Activated CD8-positive, alpha-beta memory T cell treated with anti-CD3 and anti-CD28 coated beads for 24 hours (primary cell): Measurements from ENCODE around the gene ARAP1.

ENCODE experiments used
- DNase-seq: peaks from one replicate; pipeline ENCODE4 v3.0.0-alpha.2; 2020

The ARAP1 gene

DNA sequence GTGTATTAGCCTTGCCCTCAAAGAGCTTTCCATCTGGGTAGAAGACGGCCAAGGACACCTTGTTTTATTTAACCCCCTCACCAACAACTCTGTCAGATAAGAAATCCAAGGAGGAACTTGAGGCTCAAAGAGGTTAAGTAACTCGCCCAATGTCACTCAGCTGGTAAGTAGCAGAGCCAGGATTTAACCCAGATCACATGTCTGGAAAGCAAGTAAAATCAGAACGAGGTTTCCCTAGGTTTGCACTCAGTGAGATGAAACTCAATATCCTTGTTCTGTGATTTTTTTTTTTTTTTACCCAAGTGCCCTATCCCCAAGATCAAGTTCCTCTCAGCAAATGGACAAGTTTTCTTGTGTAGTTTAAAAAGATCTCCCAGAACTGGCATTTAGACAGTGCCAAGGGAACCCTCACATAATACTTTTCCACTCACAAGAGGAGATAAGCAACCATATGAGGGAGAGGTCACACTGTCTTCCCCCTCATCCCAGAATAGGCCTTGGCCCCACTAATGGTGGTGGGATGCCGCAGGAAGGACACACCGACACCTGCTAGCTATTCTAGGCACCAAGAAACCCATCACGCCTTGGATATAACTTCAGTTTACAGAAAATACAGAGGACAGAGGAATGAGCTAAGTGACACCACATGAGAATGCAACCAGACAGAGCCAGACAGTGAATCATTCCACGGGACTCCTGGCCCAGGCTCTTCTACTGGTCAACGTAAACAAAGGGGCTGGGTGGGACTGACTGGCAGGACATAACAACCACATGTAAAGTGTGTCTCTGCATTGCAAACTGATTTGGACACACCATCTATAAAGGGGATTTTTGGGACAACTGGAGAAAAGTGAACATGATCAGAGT, 8.6 kb upstream of the ARAP1 start:
- no peak for DNase-seq

GRCh38 chr11:72759468-72759985, 7.3 kb upstream of the ARAP1 start:
- DNase-seq: no peak

DNA sequence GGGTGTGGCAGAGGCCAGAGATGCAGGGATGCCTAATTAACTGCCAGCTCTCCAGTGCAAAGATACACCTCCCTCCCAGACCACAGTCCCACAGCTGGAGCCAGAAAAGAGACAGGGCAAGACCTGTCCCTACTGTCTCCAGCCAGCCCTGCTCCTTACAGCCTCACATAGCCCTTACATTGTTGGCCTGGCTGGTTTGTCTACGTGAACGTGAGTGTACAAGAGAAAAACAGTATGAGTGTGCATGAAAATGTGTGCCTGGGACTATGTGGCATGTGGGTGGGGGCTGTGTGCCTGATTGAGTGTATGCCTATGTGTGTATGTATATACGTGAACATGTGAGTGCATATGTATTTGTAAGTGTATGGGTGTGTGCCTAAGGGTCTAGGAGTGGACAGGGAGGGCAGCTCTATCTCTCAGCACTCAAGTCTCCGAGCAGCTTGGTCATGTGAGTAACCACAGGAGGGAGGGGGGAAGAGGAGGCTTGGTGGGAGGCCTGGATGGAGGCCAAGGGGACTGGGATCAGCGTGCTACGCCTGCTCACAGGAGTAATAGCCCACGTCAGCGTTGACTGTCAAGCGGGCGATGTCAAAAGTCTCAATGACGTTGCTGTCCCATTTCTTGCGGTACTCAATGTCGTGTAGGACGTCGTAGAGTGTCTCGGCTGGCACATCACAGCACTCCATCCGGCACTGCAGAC, 6.6 kb upstream of the ARAP1 start:
- no peak for DNase-seq

DNA sequence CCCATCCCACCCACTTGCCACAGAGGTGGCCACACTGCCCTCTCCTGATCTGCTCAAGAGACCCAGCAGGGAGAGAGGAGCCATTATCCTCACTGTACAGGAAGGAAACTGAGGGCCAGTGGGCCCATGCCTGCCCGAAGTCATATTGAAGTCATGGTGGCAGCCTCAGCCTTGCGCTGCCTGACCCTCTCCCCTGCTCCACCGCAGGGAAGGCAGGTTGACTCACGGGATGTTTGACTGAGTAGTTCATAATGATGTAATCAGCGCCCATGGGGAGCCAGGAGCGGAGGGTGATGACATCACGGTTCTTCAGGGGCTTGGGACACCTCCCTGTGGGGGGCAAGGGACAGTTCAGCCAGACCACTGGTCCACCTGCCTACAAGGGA, 6.1 kb upstream of the ARAP1 start:
- DNase-seq: no peak

GRCh38 chr11:72755713-72756285, 3.6 kb upstream of the ARAP1 start:
- DNase-seq: no peak

- no peak for DNase-seq
Measured at GRCh38 chr11:72754544-72755155, 2.4 kb upstream of the ARAP1 start.

- no peak for DNase-seq
Measured at GRCh38 chr11:72754149-72754543, 1.9 kb upstream of the ARAP1 start.

DNA sequence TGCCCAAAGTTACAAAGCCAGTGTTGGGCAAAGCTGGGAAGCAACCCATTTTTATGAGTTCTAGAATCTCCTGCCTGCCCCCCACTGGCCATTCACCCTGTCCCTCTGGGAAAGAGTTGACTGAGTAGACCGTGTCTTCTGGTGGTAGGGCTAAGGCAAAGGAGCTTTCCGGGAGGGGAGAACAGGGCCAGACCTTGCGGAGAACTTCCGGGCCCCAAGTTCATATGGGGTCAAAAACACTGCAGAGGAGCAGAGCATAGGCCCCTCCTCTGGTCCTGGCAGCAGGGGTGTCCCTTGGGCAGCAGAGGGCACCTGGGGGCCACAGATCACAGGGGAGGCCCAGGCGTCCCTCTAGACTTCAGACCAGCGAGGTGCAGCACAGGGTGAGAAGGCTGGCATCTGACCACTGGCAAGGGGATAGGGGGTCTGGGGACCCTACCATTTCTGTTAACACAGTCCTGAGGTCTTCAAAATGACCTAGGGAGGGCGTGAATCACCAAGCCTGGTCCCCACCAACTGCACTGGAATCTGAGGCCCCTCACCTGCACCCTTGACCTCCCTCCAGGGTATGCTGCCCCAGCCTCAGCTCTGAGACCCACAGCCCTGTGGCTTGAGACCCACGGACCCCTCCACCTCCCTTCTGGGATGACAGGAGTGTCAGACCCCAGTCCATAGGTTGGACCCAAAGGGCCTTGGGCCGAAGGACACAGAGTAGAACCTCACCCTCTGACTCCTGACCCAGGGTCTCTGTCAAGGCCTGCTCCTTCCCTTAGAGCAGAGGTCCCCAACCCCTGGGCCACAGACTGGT, 1.3 kb upstream of the ARAP1 start:
- no peak for DNase-seq

DNA sequence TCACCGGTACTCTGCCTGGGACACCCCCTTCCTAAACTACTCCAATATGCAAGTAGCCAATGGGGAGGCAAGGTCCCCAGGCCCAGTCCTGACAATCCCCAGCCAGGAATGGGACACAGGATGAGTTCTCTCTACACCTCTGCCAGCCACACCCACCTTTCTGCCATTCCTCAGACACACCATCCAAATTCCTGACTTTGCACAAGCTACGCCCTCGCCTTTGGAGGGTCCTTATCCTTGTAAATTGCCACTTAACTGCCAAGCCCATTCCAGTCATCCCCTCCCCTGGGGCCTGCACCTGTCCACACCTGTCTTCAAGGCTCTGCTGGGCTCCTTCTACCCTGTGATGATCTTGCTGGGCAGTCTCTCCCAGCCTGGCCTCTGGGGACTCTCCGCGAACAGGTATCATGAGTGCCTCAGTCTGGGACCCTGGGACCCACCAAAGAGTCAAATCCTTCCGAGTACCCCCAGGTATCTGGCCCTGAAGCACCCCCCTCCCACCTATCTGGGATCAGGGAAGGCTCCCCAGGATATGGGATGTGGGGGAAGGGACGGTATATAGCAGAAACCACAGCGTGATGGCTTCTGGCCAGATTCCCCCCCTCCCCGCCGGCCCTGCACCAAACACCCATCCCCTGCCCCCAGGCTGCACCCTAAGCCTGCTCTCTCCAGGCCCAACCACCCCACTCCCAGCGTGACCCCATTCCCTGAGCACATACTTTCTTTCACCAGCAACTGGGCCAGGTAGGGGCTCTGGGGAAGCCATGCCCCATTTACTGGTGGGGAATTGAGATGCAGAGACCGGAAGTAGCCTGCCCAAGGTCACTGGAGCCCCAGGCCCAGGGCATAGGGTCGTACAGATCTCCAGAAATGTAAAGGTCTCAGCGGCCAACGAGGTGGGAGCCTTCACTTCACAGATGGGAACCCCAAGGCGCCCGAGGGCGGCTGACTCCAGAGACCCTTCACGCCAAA, 806 bp downstream of the ARAP1 start:
- DNase-seq: peak; percentile 68

DNA sequence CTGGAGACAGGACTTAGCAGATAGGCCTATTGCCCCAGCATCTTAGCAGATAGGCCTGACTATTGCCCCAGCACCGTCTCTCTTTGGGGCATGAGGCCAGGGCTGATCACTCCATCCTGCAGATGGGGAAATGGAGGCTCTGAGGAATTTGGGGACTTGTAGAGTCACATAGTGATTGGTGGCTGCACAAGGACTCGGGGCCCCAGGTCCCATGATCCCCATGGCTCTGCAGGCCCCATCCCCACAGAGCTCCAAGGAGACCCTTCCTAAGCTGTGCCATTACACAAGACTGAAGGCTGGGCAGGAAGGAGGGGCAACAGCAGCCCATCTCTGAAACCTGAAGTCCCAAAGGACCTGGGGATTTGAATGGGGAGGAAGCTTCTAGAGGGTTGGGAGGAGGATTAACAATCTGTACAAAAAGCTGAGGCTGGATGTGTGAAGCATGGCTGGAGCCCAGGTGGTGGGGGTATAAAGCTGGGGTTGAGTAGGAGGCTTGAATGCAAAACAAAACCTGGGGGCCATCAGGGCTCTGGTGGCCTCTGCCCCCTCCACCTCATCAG, 1.6 kb downstream of the ARAP1 start:
- DNase-seq: no peak

- DNase-seq: no peak
Measured at GRCh38 chr11:72750086-72750485, 2.1 kb downstream of the ARAP1 start.

- no peak for DNase-seq
Measured at GRCh38 chr11:72747289-72747855, 4.8 kb downstream of the ARAP1 start.

GRCh38 chr11:72746821-72747220, 5.4 kb downstream of the ARAP1 start:
- DNase-seq: no peak

GRCh38 chr11:72745925-72746550, 6.2 kb downstream of the ARAP1 start:
- DNase-seq: no peak

DNA sequence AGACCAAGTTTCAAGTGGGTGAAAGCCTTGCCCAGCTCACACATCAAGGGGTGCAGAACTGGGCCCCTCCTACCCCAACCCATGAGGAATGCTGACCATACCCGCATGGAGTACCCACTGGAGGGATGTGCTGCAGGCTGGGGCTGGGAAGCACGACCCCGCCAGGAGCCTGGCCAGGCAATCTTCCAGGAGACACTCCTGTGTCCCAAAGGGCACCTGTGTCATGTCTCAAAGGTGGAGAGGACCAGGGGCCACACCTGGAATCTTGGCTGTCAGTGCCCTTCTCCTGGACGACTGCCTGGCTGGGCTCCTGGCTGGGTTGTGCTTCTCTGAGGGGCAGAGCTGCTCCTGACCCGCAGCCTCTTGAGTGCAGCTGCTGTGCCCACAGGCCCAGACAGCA, 6.7 kb downstream of the ARAP1 start:
- DNase-seq: no peak

DNA sequence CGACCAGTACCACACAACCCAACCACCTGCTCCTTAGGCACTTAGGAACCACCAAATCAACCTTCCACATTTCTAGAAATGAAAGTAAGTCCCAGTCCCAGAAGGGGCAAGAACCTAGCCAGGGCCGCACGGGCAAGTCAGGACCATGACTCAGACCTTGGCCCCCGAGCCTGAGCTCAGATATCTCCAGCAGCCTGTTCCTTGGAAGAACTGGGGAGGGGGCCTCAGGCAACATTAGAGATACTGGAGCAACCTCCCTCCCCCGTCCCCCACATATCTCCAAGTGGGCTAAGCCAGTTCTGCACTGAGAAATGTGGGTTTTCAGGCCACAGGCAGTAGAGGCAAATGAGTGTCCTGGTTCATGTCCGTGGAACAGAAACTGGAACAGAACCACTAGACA, 7.7 kb downstream of the ARAP1 start:
- DNase-seq: no peak

GRCh38 chr11:72743321-72744221, 8.6 kb downstream of the ARAP1 start:
- DNase-seq: no peak

DNA sequence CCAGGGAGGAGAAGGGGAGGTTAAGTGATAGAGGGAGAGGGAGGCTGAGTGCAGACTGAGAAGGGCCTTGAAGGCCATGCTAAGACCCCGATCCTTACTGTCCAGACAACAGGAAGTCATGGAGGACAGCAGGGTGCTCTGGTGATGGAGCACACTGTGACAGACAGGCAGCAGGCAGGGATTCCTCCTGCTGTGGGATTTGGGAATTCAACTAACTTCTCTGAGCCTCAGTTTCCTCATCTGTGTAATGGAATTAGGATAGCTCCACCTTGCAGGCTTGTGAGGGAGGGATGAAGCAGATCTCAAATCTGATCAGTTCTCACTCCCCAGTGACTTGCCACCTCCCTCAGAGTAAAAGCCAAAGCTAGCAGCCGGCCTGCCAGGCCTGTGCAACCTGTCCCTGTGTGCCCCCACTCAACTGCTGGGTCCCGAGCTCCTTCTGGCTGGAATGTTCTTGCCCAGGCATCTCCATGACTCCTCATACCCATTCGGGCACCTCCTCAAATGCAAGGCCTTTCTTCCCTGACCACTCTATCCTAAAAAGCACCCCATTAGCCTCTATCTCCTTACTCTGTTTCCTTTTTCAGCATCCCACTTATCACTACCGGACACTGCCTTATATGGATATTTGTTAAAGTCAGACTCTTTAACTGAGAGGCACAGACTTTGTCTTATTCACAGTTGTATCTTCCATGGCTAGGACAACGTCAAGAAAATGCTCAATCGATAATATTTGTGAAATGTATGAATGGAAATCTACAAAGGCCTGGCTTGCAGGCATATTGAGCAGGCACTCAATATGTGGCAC, 9.5 kb downstream of the ARAP1 start:
- DNase-seq: no peak
